Activated naive CD8-positive, alpha-beta T cell treated with anti-CD3 and anti-CD28 coated beads for 36 hours (primary cell): Measurements from ENCODE around the gene GRIN1. TPM values are rescaled to one million over a fixed set of nuclear protein-coding genes. Genes with fewer than 3 reads are reported as not detected.

ENCODE experiments used
- DNase-seq: peaks from one replicate; pipeline ENCODE4 v3.0.0; 2021
- H3K27ac Mint-ChIP-seq: one replicate; pipeline ENCODE4 v1.8.0; 2022; ENCODE audit warnings: mild to moderate bottlenecking, moderate library complexity, mixed read lengths
- H3K27me3 Mint-ChIP-seq: one replicate; pipeline ENCODE4 v1.8.0; 2022; ENCODE audit warnings: mild to moderate bottlenecking, mixed read lengths
- H3K36me3 Mint-ChIP-seq: one replicate; pipeline ENCODE4 v1.8.0; 2021; ENCODE audit warnings: mild to moderate bottlenecking, mixed read lengths
- H3K4me1 Mint-ChIP-seq: one replicate; pipeline ENCODE4 v1.8.0; 2021; ENCODE audit warnings: mixed read lengths
- H3K4me3 Mint-ChIP-seq: one replicate; pipeline ENCODE4 v1.8.0; 2022; ENCODE audit warnings: mild to moderate bottlenecking, moderate library complexity, mixed read lengths
- H3K9me3 Mint-ChIP-seq: one replicate; pipeline ENCODE4 v1.8.0; 2022; ENCODE audit warnings: mixed read lengths
- total RNA-seq, 2 experiments: library from RNA; stranded (reverse); gene quantifications; one replicate each; pipeline ENCODE4 v1.2.3, GENCODE V29; 2021

The GRIN1 gene
- total RNA-seq, result not detected

DNA sequence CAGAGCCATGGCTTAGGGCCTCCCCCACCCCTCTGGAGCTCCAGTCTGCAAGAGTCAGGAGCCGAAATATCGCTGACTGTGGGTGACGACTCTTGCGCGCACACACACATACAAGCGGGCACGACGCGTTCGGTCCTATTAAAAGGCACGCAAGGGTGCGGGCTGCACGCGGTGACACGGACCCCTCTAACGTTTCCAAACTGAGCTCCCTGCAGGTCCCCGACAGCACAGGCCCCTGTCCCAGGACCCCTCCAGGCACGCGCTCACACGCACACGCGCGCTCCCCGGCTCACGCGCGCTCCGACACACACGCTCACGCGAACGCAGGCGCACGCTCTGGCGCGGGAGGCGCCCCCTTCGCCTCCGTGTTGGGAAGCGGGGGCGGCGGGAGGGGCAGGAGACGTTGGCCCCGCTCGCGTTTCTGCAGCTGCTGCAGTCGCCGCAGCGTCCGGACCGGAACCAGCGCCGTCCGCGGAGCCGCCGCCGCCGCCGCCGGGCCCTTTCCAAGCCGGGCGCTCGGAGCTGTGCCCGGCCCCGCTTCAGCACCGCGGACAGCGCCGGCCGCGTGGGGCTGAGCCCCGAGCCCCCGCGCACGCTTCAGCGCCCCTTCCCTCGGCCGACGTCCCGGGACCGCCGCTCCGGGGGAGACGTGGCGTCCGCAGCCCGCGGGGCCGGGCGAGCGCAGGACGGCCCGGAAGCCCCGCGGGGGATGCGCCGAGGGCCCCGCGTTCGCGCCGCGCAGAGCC is at the start of gene GRIN1:
TSS of gene GRIN1 (plus strand) at position 433 of the 746 bp plus-strand sequence. CDS start 333 bp downstream, outside the sequence.
- Mint-ChIP-seq H3K9me3 (no peaks in the 10 kb centered on the region), H3K36me3 (no peaks in the 10 kb centered on the region), H3K27ac (no peak within 1 kb of the TSS), H3K27me3 (peaks cover 77% of the 10 kb centered on the region), H3K4me3 (no peak within 1 kb of the TSS), H3K4me1 (peaks cover 2% of the 10 kb centered on the region)
- peak; percentile 54 for DNase-seq

GRCh38 chr9:137089232-137089947 is 49.6 kb upstream of the GRIN1 start:
- peaks cover 30% of the 10 kb centered on the region for H3K4me1 Mint-ChIP-seq
- no peaks in the 10 kb centered on the region for H3K9me3 Mint-ChIP-seq
- H3K36me3 Mint-ChIP-seq, result peaks cover 8% of the 10 kb centered on the region
- no peak for DNase-seq
- H3K27ac Mint-ChIP-seq, result no peak overlapping the region
- H3K4me3 Mint-ChIP-seq, result no peak overlapping the region
- no peaks in the 10 kb centered on the region for H3K27me3 Mint-ChIP-seq

GRCh38 chr9:137095664-137096517 is 43.1 kb upstream of the GRIN1 start:
- DNase-seq, result peak; percentile 88
- H3K27ac Mint-ChIP-seq, result peak overlapping the region; percentile 93
- H3K27me3 Mint-ChIP-seq, result no peaks in the 10 kb centered on the region
- H3K36me3 Mint-ChIP-seq, result peaks cover 12% of the 10 kb centered on the region
- peaks cover 15% of the 10 kb centered on the region for H3K4me1 Mint-ChIP-seq
- H3K9me3 Mint-ChIP-seq, result no peaks in the 10 kb centered on the region
- H3K4me3 Mint-ChIP-seq, result peak overlapping the region; percentile 75

- Mint-ChIP-seq H3K4me3 (no peak overlapping the region), H3K4me1 (peaks cover 15% of the 10 kb centered on the region), H3K36me3 (peaks cover 12% of the 10 kb centered on the region), H3K27me3 (no peaks in the 10 kb centered on the region), H3K27ac (peak overlapping the region; percentile 93), H3K9me3 (no peaks in the 10 kb centered on the region)
- no peak for DNase-seq
These were observed 42.0 kb upstream of the GRIN1 start for GRCh38 chr9:137096785-137097546.

DNA sequence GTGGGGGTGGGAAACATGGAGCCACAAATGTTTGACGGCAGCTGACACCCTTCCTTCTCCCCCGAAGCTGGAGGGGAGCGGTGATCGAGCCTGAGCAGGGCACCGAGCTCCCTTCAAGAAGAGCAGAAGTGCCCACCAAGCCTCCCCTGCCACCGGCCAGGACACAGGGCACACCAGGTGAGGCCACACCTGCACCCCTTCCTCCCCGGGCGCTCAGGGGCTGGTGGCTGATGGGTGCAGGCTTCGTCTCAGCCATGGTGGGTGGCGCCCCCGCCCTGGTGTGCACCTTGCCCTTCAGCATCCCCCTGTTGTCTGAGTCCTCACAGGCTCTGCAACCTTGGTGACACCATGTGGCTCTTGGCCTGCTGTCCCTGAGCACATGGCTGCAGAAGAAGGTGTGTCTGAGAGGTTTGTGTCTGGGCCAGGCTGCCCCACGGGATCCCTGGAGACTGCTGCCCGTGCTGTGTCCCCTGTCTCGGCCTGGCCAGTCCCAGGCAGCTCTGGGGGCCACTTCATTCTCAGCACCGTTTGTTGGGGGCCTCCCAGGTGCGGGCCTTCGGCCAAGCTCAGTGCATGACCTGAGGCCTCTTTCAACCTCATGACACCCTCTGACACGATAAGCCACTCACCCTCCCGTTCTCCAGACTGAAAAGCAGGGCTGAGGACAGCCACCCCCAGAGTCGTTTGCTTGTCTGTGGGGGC is 41.0 kb upstream of the GRIN1 start:
- no peaks in the 10 kb centered on the region for H3K27me3 Mint-ChIP-seq
- H3K27ac Mint-ChIP-seq, result no peak overlapping the region

GRCh38 chr9:137099231-137099630 is 39.7 kb upstream of the GRIN1 start:
- no peak for DNase-seq
- Mint-ChIP-seq H3K27ac (no peak overlapping the region), H3K4me3 (no peak overlapping the region), H3K27me3 (no peaks in the 10 kb centered on the region), H3K9me3 (peaks cover 3% of the 10 kb centered on the region), H3K4me1 (peaks cover 15% of the 10 kb centered on the region), H3K36me3 (peaks cover 11% of the 10 kb centered on the region)

More for the DNA sequence above, 41.0 kb upstream of the GRIN1 start:
- H3K36me3 Mint-ChIP-seq, result peaks cover 11% of the 10 kb centered on the region
- H3K4me1 Mint-ChIP-seq, result peaks cover 15% of the 10 kb centered on the region
- H3K9me3 Mint-ChIP-seq, result no peaks in the 10 kb centered on the region
- DNase-seq, result no peak
- no peak overlapping the region for H3K4me3 Mint-ChIP-seq

- peaks cover 1% of the 10 kb centered on the region for H3K36me3 Mint-ChIP-seq
- peaks cover 3% of the 10 kb centered on the region for H3K9me3 Mint-ChIP-seq
- no peak for DNase-seq
- H3K4me3 Mint-ChIP-seq, result no peak overlapping the region
- no peaks in the 10 kb centered on the region for H3K4me1 Mint-ChIP-seq
- H3K27me3 Mint-ChIP-seq, result no peaks in the 10 kb centered on the region
- H3K27ac Mint-ChIP-seq, result no peak overlapping the region
These were observed 35.6 kb upstream of the GRIN1 start for GRCh38 chr9:137103206-137103999.

- Mint-ChIP-seq H3K27ac (no peak overlapping the region), H3K9me3 (peaks cover 3% of the 10 kb centered on the region), H3K4me1 (no peaks in the 10 kb centered on the region), H3K27me3 (no peaks in the 10 kb centered on the region), H3K36me3 (peaks cover 3% of the 10 kb centered on the region), H3K4me3 (no peak overlapping the region)
- DNase-seq, result no peak
These were observed 32.9 kb upstream of the GRIN1 start for GRCh38 chr9:137105814-137106661.

DNA sequence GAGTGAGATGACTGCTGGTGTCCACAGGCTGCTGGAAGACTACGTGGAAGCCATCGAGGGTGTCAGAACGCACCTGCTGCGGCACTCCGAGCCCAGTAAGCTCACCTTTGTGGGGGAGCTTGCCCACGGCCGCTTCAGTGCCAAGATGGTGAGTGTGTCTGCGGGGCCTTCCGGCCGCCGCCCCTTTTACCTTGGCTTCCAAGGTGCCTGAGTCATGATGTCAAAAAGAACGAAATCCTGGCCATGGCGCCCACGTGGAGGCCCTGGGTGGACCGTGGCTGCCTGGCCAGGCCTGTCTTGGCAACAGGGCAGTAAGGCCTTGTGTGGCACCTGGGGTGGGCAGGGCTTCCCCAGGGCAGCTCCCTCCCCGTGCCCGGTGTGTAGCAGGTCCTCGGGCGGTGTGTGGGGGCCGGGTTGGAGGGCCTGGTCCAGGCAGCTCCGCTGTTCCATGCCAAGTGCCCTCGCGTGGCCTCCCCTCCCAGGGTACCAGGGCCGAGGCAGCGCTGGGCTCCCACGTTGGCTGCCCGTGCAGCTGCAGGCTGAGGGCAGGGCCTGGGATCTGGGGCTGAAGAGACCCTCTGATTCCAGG is 32.2 kb upstream of the GRIN1 start:
- H3K27ac Mint-ChIP-seq, result no peak overlapping the region
- peaks cover 3% of the 10 kb centered on the region for H3K36me3 Mint-ChIP-seq
- peaks cover 3% of the 10 kb centered on the region for H3K9me3 Mint-ChIP-seq
- no peak for DNase-seq
- H3K4me3 Mint-ChIP-seq, result no peak overlapping the region
- no peaks in the 10 kb centered on the region for H3K27me3 Mint-ChIP-seq
- H3K4me1 Mint-ChIP-seq, result no peaks in the 10 kb centered on the region

- H3K4me3 Mint-ChIP-seq, result no peak overlapping the region
- no peaks in the 10 kb centered on the region for H3K27me3 Mint-ChIP-seq
- peaks cover 3% of the 10 kb centered on the region for H3K36me3 Mint-ChIP-seq
- no peak overlapping the region for H3K27ac Mint-ChIP-seq
- no peak for DNase-seq
- no peaks in the 10 kb centered on the region for H3K4me1 Mint-ChIP-seq
- peaks cover 3% of the 10 kb centered on the region for H3K9me3 Mint-ChIP-seq
These were observed 31.5 kb upstream of the GRIN1 start for GRCh38 chr9:137107312-137107921.

- H3K4me3 Mint-ChIP-seq, result no peak overlapping the region
- no peaks in the 10 kb centered on the region for H3K27me3 Mint-ChIP-seq
- peaks cover 6% of the 10 kb centered on the region for H3K36me3 Mint-ChIP-seq
- peaks cover 2% of the 10 kb centered on the region for H3K4me1 Mint-ChIP-seq
- DNase-seq, result no peak
- peaks cover 3% of the 10 kb centered on the region for H3K9me3 Mint-ChIP-seq
- H3K27ac Mint-ChIP-seq, result no peak overlapping the region
These were observed 31.0 kb upstream of the GRIN1 start for GRCh38 chr9:137107982-137108381.

- Mint-ChIP-seq H3K9me3 (peaks cover 2% of the 10 kb centered on the region), H3K4me1 (peaks cover 6% of the 10 kb centered on the region), H3K27ac (no peak overlapping the region), H3K36me3 (peaks cover 11% of the 10 kb centered on the region), H3K4me3 (no peak overlapping the region), H3K27me3 (no peaks in the 10 kb centered on the region)
- DNase-seq, result no peak
These were observed 30.2 kb upstream of the GRIN1 start for GRCh38 chr9:137108608-137109249.
